ENCODE measurements around the gene IFITM10.

Gene IFITM10

DNA sequence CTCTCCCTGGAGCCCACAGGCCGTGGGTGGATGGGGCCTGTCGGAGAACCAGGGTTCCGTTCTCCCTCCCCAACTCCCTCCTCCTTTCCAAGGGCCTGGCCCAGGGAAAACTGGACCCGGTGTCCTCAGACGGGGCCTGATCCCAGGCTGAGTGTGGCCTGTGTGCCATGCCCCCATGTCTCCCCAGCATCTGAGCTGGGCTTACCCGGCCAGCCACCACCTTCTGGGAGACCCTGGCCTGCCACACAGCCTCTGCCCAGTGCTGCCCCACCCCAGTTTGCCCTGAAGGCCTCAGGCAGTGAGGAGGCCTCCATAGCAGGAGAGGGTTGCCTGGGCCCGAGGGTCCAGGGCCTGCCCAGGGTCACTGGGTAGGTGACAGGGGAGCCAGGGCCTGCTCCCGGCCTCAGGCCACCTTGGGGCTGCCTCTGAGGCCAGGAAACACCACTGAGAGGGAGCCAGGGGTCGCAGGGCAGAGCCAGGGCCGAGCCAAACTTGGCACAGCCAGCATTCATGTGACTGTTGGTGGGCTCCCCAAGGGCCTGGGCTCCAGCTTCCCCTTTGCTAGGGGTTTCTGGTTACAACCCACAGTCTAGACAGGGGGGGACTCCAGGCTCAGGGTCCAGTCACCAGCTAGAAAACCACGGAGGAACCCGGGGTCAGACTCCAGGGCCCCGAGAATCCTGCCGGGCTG, 590 bp upstream of the IFITM10 start:
- Mint-ChIP-seq H3K4me1 (peaks cover 25% of the 10 kb centered on the region), H3K9me3 (peaks cover 3% of the 10 kb centered on the region), H3K27ac (no peak overlapping the region), H3K27me3 (ENCODE audit: low read depth, poor library complexity) (peaks cover 47% of the 10 kb centered on the region), H3K36me3 (ENCODE audit: low read depth) (no peaks in the 10 kb centered on the region), H3K4me3 (no peak overlapping the region)
- TF ChIP-seq, protein P1, sequence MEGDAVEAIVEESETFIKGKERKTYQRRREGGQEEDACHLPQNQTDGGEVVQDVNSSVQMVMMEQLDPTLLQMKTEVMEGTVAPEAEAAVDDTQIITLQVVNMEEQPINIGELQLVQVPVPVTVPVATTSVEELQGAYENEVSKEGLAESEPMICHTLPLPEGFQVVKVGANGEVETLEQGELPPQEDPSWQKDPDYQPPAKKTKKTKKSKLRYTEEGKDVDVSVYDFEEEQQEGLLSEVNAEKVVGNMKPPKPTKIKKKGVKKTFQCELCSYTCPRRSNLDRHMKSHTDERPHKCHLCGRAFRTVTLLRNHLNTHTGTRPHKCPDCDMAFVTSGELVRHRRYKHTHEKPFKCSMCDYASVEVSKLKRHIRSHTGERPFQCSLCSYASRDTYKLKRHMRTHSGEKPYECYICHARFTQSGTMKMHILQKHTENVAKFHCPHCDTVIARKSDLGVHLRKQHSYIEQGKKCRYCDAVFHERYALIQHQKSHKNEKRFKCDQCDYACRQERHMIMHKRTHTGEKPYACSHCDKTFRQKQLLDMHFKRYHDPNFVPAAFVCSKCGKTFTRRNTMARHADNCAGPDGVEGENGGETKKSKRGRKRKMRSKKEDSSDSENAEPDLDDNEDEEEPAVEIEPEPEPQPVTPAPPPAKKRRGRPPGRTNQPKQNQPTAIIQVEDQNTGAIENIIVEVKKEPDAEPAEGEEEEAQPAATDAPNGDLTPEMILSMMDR (IDR thresholded peaks at IDR 0.05) = no peak
- no peak for DNase-seq

DNA sequence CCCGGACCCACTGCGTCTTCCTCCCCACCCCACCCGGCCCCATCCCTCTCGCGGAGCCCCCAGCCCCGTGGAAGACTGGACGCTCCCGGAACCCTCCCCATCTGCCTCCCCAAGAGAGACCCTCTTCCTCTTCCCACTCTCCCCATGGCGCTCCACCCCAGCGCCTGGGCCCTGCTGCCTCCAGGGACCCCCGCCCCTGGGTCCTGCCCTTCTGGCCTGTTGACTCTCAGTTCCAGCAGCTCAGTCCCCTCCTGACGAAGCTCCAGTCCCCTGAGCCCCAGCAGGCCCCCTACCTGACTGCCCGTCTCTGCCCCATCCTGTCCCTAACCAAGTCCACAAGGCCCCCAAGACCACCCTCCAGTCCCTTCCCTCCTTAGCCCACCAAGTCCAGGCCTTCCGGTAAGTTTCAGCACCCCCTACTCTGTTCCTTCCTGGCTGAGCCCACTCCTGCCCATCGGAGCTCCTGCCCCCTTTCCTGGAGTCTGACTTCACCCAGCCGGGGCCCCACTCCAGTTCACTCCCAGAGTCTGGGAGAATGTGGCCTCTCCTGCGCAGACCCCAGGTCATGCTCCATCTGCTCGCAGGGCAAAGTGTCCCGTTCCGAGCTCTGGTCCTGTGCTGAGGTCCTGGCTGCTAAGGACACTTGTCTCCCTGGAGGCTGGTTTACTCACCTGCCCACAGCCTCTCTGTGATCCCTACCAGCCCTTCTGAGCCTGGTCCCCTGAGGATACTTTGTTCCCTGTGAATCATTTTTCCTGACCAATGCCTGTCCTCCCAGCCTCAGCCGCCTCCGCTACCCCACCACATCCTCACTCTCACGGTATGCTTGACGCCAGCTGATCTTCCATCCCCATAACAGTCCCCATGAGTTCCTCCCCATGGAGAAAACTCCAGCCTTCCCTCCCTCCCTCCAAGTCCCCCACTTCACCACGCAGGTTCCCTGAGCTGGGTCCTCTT, 722 bp downstream of the IFITM10 start:
- TF ChIP-seq, protein P1 (IDR thresholded peaks at IDR 0.05) = no peak
- peak overlapping the region; percentile 66 for H3K4me3 Mint-ChIP-seq
- no peak for DNase-seq
- peaks cover 60% of the 10 kb centered on the region for H3K27me3 Mint-ChIP-seq (ENCODE audit: low read depth, poor library complexity)
- peaks cover 25% of the 10 kb centered on the region for H3K4me1 Mint-ChIP-seq
- no peaks in the 10 kb centered on the region for H3K36me3 Mint-ChIP-seq (ENCODE audit: low read depth)
- H3K9me3 Mint-ChIP-seq = peaks cover 8% of the 10 kb centered on the region
- H3K27ac Mint-ChIP-seq = no peak overlapping the region

GRCh38 chr11:1748636-1749394, 1.6 kb downstream of the IFITM10 start:
- Mint-ChIP-seq H3K4me3 (peak overlapping the region; percentile 49), H3K9me3 (peaks cover 8% of the 10 kb centered on the region), H3K36me3 (ENCODE audit: low read depth) (no peaks in the 10 kb centered on the region), H3K27me3 (ENCODE audit: low read depth, poor library complexity) (peaks cover 63% of the 10 kb centered on the region), H3K27ac (no peak overlapping the region), H3K4me1 (peaks cover 25% of the 10 kb centered on the region)
- TF ChIP-seq, protein P1 (IDR thresholded peaks at IDR 0.05) = no peak
- peak; percentile 58 for DNase-seq

DNA sequence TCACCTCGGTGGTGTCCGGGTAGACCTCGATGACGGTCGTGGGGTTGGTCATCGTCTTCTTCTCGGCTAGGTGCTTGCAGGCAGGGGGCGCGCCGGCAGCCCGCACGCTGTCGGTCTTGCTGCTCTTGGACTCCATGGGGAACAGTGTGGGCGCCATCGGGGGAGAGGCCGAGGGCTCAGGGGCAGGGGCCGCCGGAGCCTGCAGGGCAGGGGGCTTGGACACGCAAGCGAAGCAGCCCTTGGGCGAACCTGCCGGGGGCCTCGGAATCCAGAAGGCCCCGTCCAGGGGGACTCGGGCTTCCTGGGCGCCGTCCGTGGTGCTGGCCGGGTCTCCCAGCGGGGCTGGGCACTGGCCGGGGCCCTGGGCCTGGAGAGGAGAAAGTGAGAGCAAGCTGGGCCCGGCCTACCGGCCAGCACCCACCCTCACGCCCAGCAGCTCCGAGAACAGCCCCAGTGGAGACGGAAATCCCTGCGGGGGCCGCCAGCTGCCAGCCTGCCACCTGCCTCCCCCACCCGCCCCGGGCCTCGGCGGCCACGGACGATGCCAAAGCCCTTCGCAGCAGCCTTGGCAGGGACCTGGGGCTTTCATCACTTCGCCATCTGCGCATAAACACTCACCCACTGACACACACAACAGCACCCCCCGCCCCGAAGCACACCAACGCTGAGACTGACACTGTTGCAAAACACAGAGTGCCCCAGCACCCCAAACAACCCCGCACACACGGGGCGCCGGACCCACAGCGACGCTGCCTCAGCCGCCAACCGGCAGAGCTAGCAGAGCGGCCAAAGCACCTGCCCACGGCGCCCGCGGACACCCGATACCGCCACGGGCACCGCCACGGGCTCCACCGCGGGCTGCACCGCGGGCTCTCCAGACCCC, 2.4 kb downstream of the IFITM10 start:
- peaks cover 63% of the 10 kb centered on the region for H3K27me3 Mint-ChIP-seq (ENCODE audit: low read depth, poor library complexity)
- H3K36me3 Mint-ChIP-seq (ENCODE audit: low read depth) = no peaks in the 10 kb centered on the region
- H3K4me3 Mint-ChIP-seq = no peak overlapping the region
- DNase-seq = no peak
- peaks cover 8% of the 10 kb centered on the region for H3K9me3 Mint-ChIP-seq
- H3K27ac Mint-ChIP-seq = no peak overlapping the region
- TF ChIP-seq, protein P1 (IDR thresholded peaks at IDR 0.05) = no peak
- peaks cover 25% of the 10 kb centered on the region for H3K4me1 Mint-ChIP-seq

Data from nephron progenitor cell (in vitro differentiated cells).